UCSD-AML1 (cell line): ENCODE data around the gene TRAPPC13.
"Not testable (repeated sequence)": the region's sequence is repeated elsewhere in the genome, so short reads cannot be mapped to it uniquely, and the experiment has no call there.

Experiments used
- DNase-seq: peaks from one replicate; lab custom pipeline; 2025; ENCODE audit not compliant: unreplicated experiment; lab: John Stamatoyannopoulos, UW

Gene TRAPPC13

DNA sequence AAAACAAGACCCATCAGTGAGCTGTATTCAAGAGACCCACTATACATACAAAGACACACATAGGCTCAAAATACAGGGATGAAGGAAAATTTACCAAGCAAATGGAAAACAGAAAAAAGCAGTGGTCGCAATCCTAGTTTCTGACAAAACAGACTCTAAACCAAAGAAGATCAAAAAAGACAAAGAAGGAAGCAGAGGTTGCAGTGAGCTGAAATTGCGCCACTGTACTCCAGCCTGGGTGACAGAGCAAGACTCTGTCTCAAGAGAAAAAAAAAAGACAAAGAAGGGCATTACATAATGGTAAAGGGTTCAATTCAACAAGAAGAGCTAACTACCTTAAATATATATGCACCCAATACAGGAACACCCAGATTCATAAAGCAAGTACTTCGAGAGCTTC, 51.2 kb downstream of the TRAPPC13 start:
- DNase-seq = not testable (repeated sequence)

DNA sequence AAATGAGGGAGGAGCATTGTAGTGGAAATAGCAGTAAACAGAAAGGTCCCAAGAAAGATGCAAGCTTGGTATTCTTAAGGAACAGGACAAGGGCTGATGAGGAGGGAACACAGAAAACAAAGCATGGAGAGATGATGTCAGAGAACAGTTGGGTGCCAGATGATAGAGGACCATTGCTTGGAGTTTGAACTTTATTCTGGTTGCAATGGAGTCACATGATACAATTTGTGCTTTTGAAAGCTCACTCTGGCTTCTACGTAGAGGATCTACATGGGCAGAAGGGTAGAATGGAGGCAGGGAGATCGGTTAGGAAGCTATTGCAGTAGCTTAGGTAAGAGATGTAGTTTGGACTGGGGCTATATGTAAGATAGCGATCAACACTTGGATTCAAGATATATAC, 57.3 kb downstream of the TRAPPC13 start:
- DNase-seq = no peak

DNA sequence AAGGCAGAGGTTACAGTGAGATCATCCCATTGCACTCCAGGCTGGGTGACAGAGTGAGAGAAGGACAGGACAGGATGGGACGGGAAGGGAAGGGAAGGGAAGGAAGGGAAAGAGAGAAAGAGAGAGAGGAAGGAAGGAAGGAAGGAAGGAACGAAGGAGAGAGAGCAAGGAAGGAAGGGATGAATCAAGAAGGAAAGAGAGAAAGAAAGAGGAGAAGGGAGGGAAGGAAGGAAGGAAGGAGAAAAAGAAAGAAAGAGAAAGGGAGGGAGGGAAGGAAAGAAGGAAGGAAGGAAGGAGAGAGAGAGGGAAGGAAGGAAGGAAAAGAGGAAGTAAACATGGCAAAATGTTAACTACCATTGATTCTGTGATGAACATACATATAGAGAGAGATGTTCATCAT, 68.3 kb downstream of the TRAPPC13 start:
- DNase-seq = no peak

DNA sequence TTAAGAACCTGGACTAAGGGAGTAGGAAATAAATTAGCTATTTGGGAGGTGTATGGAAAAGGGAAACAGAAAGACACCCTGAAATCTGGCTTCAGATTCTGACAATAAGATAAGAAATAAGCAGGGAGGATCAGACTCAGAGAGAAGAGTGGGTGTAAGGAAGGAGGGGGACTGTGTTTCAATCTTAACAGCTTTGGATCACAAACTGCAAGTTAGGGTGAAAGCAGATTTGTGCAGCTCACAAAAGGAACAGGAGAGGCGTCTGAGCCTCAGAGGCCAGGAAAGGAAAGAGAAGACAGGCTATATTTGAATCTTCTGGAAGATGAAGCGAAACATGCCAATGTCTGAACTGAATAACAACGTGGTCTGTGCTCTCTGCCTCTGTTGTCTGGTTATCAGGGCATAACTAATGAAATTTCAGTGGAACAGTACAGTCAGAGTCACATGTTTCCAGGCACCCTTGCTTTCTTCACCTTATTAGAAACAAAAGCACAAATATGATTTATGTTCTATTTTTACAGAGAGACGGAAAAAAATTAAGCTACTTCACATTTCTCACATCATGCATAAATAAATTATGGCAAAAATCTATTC, 70.4 kb downstream of the TRAPPC13 start:
- DNase-seq = no peak

DNA sequence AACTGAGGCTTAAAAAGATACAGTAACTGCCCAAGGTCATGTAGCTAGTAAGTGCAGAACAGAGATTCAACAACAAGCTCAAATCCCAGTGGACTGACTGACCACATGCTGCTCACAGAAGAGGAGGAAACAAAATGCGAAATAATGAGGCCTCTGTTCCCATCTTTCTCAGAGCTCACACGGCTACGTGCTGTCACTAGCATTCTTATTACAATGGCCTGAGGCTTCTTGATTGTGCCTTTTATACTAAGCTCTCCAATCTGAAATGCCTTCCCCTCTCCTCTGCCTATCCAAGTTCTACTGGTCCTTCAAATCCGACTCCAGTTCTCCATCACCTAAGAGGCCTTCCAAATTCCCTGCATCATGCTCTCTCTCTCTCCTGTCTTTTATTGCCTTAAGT, 71.1 kb downstream of the TRAPPC13 start:
- DNase-seq = no peak

DNA sequence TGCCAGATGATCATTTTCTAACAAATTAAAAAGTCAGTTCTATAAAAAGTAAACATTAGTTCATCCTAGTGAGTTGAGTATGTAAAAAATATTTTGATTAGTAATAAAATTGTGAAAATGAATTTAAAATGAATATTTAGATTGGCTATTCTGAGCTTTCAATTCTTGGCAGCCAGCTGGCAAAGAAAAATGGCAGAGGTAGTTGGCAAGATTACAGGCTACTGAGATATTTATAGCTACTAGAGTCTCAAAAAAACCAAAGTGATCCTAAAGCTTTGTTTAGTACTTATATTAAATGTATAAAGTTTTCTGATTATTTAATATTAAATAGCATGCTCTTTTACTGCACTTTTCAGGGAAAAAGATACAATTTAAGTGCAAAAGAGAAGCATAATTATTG, 72.1 kb downstream of the TRAPPC13 start:
- DNase-seq = no peak

DNA sequence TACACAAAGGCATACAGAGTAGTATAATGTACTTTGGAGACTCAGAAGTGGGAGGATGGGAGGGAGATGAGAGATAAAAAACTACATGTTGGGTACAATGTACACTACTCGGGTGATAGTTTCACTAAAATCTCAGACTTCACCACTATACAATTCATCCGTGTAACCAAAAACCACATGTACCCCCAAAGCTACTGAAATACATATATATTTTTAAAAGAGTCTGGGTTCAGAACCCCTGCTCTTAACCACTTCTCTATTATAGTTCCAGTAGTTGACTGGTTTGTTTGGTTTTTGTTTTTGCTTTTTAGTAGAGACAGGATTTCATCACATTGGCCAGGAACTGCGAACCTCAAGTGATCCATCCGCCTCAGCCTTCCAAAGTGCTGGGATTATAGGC, 74.5 kb downstream of the TRAPPC13 start:
- DNase-seq = no peak

DNA sequence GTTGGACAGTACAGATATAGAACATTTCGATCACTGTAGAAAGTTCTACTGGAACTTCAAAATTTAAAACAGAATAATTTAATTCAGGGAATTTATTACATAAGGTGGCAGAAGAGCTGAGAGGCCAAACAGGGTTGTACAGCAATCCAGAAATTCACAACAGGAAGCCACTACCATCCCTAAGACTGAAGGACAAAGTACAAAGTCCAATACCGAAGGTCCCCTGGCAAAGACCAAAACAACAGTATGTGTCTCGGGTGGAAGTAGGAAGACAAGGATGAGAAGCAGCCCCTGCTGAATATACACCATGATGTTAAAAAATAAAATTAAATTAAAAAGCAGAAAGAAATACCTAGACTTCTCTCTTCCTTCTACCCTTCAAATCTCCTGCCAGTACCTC, 77.2 kb downstream of the TRAPPC13 start:
- no peak for DNase-seq

DNA sequence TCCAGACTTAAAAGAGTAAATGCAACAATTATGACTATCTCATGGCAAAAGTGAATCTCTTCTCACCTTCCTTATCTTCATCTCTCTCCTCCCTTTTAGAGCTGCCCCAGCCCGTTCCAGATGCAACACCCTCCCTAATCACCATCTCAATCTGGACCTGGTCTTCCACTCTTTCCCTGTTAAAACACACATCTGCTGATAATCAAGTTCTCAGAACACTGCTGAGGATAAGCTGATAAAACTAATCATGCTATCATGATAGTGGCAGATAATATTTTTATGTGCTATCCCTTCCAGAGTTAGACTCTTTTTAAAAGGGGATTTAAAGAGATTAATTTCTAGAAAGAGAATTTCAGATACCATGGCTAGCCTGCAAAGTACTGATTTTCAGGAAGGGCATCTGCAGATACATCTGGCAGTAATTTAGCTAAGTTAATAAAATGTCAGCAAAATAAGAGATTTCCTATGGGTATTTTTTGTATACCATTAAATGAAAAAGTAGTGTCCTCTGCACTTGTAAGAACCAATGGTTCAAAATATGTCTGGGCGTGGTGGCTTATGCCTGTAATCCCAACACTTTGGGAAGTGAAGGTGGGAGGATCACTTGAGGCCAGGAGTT, 79.9 kb downstream of the TRAPPC13 start:
- no peak for DNase-seq

DNA sequence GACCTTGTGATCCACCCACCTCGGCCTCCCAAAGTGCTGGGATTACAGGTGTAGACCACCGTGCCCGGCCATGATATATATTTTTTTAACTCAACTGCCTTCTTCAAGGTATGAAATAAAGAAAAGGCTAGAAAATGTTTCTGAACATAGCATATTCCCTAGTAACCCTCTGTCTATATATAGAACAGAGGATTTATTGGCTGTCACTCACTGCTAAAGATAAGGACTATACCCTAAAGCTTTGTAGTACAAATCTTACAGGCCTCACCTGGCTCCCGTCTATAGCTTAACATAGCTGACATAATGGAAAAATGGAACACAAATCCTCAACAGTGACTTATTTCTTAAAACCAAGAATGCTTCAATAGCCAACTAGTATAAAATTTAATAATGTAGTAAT, 82.8 kb downstream of the TRAPPC13 start:
- DNase-seq = no peak

DNA sequence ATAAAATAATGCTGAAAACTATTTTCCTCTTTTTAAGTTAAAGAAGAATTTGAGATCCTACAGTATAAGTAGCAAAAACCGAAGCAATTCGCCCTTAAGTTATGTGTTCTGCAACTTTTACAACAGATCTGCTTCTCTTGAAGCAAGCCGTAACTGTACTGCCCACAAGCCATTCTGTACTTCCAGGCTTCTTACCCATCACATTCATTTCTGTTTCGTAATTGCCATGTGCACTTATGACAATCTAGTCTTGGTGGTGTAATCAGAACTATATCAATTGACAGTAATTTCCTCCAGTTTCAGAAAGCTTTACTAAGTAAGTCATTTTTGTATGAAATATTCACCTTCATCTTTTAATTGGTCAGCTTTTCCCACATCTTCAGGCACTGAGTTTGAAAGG, 83.3 kb downstream of the TRAPPC13 start:
- no peak for DNase-seq
